Renal cortex interstitium (tissue), 11 donors: ENCODE data around the gene C12orf42. TPM values are rescaled to one million over a fixed set of nuclear protein-coding genes. Genes with fewer than 3 reads are reported as not detected.

ENCODE experiments used
- DNase-seq, 11 donors: peaks; one replicate each; pipeline ENCODE4 v3.0.0-alpha.2; 2013; ENCODE audit warnings: low read depth in 9 of 11, low spot score in 4 of 11; ENCODE audit errors: extremely low read depth in 1 of 11
- polyA plus RNA-seq, 3 donors: library from polyadenylated mRNA; unstranded; fragments of 120-200 nt; gene quantifications; one replicate each; pipeline ENCODE4 v1.2.1, GENCODE V29; 2013; ENCODE audit not compliant: insufficient read length in 3 of 3

C12orf42 gene
- polyA plus RNA-seq, 3 donors: 0.13 TPM; not detected in 2

DNA sequence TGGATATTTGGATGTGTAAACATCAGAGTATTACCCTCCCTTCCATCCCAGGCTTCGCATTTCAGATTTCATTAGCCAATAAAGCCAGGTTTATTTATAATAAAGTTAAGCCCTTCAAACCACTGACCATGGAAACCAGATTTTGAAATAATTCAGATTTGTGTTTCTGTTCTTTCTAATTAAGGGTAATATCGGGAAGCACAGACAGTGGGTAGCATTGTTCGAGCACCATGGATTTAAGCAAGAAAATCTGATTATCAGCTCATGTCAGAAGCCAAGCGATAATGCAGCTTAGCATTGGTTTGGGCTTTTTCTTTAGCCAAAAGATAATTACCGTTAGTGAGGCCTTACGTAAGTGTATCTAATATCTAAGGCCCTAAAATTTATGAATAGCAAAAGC is 116.1 kb downstream of the C12orf42 start:
- DNase-seq: no peak

DNA sequence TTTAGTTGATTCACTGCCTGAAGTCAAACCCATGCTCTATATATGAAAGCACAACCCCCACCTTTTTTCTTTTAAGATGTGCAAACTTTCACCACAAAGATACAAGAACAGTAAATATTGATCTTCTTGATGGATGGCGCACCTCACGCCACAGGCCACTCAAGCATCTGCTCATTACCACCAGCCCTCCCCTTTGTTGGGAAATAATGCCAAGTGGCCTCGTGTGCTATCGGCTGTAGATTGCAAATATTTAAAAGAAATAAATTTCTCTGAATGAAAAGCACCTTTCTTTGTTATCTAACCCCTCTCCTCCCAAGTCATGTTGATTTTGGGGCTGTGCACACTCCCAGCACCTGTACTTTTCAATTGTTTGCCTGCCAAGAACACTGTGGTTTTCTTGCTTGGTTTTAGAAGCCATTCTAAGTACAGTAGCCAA is 122.7 kb downstream of the C12orf42 start:
- no peak for DNase-seq

DNA sequence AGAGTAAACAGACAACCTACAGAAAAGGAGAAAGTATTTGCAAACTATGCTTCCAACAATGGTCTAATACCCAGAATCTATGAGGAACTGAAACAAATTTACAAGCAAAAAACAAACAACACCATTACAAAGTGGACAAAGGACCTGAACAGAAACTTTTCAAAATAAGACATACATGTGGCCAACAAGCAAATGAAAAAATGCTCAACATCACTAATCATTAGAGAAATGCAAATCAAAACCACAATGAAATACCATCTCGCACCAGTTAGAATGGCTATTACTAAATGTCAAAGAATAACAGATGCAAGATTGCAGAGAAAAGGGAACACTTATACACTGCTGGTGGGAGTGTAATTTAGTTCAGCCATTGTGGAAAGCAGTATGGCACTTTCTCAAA is 125.8 kb downstream of the C12orf42 start:
- no peak for DNase-seq

DNA sequence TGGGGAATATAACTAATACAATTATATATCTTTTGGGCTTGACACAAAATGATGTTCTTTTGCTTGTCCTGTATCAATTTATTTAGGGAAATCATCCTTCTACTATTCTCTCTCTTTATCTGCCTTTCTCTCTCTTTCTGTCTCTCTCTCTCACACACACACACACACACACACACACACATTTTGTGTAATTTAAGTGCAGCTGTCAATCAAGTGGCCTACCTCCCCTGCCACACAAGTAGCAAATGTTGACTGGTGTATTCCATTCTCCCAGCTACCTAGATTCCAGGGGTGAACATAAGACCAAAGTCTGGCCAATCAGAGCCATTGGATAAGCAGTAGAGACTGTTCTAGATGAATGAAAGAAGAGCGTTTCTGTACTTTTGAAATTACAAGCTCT is 127.6 kb downstream of the C12orf42 start:
- no peak for DNase-seq

DNA sequence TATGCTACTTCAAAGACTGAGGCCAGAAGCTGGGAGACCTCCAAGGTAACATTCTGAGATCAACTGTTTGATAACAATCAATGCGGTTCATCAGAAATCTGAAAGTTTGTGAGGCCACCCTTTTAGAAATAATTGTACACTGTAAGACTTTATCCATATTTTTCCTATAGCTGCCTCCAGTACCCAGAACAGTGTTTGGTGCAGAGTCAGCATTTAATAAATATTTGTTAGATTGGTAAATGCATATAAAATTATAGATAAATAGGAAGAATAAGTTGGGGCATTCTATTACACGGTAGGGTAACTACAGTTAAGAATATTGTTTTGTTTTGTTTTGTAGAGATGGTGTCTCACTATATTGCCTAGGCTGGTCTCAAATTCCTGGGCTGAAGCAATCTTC is 141.4 kb downstream of the C12orf42 start:
- no peak for DNase-seq

DNA sequence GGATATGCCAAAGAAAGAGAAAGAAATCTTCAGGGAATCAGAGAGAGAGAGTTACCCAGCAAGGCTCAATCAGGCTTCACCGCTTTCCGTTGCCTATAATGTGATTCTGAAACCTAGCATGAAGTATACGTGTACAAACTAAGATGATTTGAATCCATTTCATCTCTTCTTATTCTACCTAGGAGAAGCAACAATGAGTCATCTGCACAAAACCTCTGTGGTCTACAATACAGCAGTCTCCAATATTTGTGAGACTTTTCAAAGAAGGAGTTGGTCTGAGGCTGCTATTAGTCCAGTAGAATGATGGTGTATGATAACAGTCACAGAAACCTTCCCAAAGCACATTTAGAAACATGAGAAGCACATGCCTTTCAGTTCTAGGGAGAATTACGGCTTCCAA is 141.9 kb downstream of the C12orf42 start:
- DNase-seq: no peak

DNA sequence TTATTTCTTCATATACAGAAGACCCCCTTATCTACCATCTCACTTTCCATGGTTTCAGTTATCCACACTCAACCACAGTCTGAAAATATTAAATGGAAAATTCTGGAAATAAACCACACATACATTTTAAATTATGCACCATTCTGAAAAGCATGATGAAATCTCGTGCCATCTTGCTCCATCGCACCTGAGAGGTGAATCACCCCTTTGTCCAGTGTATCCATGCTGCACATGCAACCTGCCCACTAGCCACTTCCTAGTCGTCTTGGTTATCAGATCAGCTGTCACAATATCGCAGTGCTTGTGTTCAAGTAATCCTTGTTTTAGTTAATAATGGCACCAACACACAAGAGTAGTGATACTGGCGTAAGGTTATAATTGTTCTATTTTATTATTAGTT is 145.7 kb downstream of the C12orf42 start:
- no peak for DNase-seq

DNA sequence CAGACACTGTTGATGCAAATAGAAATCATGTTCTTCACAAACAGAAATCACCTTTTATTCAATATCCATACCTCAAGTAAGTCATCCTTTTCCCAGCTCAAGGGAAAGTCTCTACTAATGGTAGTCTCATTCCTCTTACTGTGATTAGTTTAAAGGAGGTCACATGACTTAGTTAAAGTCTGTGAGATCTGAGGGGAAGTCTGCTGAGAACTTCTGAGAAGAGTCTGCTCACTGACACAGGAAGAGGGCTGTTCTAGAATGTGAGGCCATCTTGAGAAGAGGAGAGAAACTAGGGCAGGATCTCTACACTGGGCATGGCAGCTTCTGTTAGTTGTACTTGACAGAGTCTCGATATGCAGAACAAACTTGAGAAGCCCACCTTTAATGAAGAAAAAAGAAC is 146.8 kb downstream of the C12orf42 start:
- no peak for DNase-seq

DNA sequence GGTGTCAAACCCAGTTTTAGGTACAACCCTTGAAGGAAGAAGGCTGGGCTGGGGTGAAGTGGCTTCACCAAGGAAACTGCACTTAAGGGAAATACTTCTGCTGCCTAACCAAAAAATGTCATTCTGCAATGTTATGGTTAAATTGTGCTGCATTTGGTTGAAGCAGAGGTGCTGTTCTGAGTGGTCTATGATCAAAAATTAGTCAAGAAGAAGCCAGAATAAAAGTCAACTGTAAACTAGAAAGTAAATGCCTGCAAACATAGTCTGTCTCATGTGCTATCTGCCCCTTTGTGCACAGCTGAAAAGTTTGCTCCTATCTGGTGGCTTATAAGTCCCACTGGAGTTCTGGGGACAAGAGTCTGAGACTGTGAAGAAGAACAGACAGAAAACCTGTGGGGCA is 158.8 kb downstream of the C12orf42 start:
- no peak for DNase-seq

DNA sequence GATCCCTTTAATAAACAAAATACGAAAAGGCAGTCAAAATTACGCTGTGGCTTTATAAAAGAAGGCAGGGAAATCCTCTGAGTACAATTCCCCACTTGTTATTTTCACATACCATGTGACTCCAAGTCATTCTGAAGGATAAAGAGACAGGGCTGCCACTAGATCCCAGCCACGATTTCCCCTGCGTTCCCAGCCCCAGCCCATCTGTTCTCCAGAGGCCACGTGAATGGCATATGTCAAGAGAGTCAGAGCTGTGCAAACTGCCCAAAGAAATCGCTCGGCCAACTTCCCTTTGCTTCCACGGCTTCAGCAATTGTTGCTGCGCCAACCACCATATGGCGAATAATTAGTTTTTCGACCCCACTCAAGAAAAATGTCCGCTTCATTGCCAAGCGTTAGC is 161.3 kb downstream of the C12orf42 start:
- DNase-seq: no peak

DNA sequence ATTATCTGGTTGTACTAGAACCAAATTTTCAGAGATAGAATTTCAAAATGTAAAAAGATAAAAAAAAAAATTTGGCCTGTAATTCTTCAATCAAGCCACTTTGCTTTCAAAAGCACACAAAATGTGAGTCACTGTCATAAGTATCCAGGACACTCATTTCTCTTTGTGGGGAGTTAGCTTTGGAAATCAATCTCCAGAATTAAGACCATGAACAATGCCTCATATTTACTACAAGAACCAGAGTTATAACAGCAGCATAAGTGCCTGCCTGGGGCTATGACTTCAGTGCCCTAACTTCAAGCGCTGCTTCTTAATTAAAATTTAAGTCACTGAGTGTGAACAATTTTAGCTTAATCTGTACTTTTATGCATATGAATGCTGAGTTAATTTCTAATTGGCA is 162.1 kb downstream of the C12orf42 start:
- no peak for DNase-seq

DNA sequence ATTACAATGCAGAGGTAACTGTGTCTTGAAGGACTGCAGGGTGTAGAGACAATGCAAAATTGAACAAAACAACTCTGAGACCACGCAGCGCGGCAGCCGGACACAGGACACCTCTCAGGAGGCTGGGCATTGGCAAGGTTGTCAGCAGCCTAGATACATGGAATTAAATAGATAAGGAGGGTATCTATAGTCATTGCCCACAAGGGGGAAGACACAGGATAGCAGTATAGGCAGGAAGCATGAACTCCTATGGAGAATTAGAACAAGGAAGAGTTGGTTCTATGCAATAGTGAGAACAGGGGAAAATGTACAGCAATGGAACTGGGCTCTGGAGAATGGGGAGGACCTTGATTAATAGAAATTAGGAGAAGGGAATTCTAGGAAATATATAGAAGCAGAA is 164.1 kb downstream of the C12orf42 start:
- no peak for DNase-seq

DNA sequence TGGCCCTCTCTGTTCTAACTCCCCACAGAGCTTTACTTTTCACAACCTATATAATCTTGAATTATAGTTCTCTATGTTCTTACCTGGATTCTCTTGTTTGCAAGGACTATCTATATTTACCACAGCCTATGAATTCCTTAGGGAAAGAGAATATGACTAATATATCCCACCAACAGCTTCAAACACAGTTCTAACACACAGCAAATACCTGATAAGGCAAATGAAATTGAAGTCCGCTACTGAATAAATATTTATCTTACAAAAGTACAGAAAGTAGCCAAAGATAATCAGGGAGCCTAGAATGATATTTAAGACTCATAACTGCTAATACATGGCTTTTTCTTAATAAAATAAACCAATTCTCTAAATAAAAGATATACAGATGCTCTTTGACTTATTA is 165.1 kb downstream of the C12orf42 start:
- no peak for DNase-seq

DNA sequence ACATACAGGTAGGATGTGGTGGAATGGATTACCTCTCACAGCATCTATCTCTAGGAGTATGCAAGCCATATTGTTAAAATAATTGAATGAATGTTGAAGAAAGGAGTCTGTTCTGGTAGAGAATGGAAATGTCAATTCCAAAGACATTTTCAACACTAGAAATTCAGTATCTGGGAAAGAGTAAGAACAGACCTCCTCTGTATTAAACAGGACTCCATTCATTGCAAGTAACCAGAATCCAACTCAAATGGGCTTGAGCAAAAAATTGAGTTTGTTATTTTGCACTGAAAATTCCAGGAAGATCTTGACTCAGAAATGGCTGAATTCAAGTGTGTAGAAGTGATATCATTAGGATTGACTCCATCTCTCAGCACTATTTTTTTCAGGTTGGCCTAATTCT is 168.1 kb downstream of the C12orf42 start:
- DNase-seq: no peak

DNA sequence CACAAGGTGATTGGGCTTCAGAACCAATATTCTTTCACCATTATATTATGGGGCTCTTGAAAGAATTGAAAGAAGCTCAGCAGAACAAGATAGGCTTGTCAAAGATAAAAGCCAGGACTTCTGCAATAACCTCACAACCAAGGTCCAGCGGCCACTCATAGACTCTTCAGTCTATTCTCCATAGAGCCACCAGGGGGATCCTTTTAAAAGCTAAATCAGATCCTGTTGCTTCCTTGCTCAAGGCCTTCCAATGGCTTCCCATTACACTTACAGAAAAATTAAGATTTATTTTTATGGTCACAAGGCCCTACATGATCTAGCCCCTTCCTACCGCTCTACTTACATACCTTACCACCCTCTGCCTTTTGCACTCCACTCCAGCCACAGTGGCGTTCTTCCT is 169.6 kb downstream of the C12orf42 start:
- no peak for DNase-seq

DNA sequence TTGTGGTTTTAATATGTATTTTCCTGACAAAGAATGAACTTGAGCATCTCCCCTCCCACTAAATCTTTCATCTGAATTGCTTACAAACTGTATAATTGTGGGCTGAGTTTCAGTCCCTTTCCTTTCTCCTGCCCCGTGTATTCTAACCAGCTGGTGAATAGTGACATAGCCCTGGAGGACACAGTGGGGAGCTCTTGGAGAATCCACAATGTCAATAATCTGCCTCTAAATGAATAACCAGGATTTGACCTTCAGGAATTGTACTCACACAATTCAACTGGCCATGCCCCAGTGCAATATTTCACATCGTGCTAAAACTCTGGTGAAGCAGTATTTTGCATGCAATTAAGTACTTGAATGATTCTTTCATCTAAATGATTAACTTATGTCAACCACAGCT is 177.2 kb downstream of the C12orf42 start:
- DNase-seq: no peak

DNA sequence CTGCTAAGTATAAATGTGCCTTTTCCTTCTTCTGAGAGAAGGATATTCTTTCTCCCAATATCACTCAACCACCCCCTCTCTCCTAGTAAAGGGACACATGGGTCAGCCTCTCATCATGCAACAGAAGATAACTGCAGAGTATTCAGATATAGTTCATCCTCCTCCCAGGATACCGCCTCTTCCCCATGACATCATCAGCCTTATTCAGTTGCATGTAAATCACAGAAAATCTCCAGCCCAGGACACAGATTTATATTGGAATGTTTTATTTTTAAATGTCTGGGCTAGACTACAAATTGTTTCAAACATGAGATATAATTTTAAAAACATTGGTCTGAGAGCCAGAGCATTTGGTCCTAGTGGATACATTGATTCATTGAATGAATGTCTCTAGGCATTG is 178.5 kb downstream of the C12orf42 start:
- no peak for DNase-seq

DNA sequence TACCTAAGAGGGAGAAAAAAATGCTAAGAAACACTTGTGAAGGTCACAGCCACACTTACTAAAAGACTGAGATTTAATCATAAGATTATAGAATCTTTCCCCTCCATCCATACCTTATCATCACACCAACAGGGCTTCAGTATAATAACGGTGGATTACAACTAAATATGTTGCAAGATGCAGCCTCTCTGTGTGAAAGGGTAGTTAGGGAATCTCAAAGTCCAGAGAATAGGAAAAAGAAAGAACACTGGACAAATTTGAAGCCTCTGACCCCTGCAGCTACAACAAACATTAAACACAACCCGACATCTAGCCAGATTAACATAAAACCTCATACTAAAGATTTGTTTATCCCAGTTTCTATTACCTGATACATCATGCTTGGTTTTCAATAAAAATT is 181.0 kb downstream of the C12orf42 start:
- no peak for DNase-seq

DNA sequence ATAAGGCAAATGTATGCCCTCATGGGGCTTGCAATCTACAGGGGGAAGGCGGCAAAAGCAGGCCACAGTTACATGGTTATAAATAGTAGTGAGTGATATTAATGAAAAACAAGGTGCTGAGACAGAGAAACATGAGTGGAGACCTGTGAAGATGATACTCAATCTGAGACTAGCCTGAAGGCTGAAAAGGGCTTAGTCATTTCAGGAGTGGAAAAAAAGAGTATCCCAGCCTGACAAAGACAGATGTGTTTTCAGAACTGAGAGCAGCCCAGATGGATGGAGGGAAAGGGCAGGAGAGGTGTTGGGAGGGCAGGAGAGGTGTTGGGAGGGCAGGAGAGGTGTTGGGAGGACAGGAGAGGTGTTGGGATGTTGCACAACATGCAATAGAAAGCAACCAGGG is 181.9 kb downstream of the C12orf42 start:
- DNase-seq: no peak

DNA sequence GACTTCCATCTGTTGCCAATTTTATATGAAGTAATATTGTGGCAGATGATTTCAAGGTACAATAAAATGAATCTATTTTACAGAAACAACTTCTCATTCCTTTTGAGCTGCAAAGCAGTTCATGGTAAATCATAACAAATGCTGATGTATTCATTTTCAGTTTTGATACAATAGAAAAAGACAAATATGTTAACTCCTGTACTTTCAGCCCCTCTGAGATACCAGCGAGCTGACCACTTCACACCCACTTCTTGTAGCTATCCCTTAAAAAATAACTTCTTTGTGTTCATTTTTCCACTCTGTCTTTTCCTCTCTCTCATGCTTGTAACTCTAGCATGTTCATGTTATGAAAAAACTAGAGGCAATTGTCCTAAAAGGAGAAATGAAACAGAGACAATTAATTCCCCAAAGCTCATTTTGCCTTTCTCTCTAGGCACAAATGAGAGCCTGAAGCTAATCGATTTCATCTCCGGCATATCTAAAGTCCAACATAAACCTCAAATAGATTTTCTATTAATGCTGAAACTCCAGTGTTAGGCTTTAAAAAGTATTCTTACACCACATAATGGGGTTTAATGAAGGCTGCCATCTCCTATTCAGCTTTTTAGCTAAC is 182.9 kb downstream of the C12orf42 start:
- DNase-seq: no peak

DNA sequence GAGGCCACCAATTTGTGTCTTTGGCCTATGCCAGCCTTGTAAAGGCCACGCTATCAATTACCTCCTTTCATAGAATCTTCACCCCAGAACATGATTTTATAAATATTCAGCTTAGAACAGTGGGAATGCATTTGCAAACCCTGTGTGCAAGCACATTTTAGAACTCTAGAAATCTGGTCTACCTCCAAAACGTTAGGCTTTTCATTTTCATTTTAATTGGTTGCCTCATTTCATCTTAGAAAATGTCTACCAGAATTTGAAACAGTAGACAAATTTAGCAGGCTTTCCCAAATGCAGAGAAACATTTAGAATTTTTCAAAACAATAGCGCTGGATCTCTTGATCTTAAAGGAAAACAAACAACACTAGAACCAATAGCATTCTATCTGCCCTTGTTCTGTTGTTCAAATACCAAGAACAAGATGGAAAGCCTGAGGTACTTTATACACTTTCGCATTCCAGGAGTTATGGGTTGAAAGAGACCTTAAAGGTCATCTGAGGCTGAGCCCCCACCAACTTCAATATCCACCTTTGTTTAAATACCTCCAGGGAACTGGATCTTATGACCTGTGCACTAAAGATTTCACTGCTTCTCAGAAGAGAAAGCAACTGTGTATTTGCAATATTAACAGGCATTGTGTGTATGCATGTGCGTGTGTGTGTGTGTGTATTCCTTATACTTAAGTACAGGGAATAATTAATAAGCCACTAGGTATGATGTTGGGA is 185.1 kb downstream of the C12orf42 start:
- no peak for DNase-seq
